ENCODE data around the gene TMC5. TPM values are rescaled to one million over a fixed set of nuclear protein-coding genes. Genes with fewer than 3 reads are reported as not detected.
"Not testable (repeated sequence)": the region's sequence is repeated elsewhere in the genome, so short reads cannot be mapped to it uniquely, and the experiment has no call there.

Gene TMC5
- total RNA-seq, 1 experiment from 2014 or later, result 52.5 TPM

DNA sequence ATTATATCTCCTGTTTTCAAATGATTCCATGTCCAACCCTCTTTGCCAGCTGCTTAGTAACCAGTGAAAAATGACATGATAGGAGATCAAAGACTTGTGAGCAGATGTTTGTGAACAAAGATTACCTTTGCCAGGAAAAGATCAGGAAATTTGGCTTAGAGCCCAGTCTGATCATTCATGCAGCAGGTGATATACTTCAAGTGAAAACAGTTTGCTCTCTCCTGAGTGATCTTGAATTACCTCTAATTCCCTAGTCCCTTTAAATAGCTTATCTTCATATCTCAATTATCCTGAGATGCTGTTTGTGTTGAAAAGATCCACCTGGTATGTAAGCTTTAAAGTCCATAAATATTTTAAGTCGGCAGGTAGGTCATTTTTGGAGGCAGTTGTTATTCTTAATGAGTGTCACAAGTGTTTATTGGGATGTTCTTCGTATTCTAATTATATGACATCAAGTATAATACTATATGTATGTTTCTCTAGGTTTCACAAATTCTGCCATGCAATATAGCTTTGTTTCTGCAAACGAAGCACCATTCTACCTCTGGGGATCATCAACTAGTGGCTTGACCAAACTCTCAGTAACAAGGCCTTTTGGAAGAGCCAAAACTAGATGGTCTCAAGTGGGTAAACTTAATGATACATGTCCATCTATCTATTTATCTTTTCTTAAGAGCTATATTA is 124.6 kb downstream of the TMC5 start:
- Histone ChIP-seq H3K79me2 (ENCODE audit: low read depth) (no peaks in the 10 kb centered on the region), H3K27ac (no peak overlapping the region), H3K27me3 (ENCODE audit: insufficient read depth, low read depth) (no peaks in the 10 kb centered on the region), H3K4me1 (replicated peaks; ENCODE audit: insufficient read depth) (peaks cover 4% of the 10 kb centered on the region), H3K36me3 (ENCODE audit: low read depth) (peaks cover 45% of the 10 kb centered on the region), H3K9me2 (ENCODE audit: insufficient read depth) (no peaks in the 10 kb centered on the region), H3K9me3 (ENCODE audit: insufficient read depth, low read depth) (peaks cover 12% of the 10 kb centered on the region; the same call in 1 of the 2 replicates), H4K20me1 (ENCODE audit: insufficient read depth) (no peaks in the 10 kb centered on the region), H3F3A (ENCODE audit: insufficient read depth, low read depth) (peaks cover 19% of the 10 kb centered on the region; the same call in 1 of the 2 replicates), H3K4me2 (no peak overlapping the region), H3K4me3 (no peak overlapping the region), H2AFZ (no peak overlapping the region)
- intact Hi-C loops (cut with micrococcal nuclease; ENCODE audit: unreplicated experiment), result no loop called here
- TF ChIP-seq, protein P1, sequence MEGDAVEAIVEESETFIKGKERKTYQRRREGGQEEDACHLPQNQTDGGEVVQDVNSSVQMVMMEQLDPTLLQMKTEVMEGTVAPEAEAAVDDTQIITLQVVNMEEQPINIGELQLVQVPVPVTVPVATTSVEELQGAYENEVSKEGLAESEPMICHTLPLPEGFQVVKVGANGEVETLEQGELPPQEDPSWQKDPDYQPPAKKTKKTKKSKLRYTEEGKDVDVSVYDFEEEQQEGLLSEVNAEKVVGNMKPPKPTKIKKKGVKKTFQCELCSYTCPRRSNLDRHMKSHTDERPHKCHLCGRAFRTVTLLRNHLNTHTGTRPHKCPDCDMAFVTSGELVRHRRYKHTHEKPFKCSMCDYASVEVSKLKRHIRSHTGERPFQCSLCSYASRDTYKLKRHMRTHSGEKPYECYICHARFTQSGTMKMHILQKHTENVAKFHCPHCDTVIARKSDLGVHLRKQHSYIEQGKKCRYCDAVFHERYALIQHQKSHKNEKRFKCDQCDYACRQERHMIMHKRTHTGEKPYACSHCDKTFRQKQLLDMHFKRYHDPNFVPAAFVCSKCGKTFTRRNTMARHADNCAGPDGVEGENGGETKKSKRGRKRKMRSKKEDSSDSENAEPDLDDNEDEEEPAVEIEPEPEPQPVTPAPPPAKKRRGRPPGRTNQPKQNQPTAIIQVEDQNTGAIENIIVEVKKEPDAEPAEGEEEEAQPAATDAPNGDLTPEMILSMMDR (conservative IDR thresholded peaks at IDR 0.05), result no peak
- TF ChIP-seq EZH2 (IDR thresholded peaks at IDR 0.05; ENCODE audit: low read depth), result no peak
- ChIA-PET CTCF (interaction anchor here (0.6 kb wide), 1 partner anchor 10 kb away, joined by 8 read pairs; no protein-coding TSS in a partner anchor), POLR2A (ENCODE audit: unreplicated experiment) (interaction anchor here (0.6 kb wide), 1 partner anchor 202 kb away, joined by 3 read pairs; no protein-coding TSS in a partner anchor)
- no peak for DNase-seq
- BruUV-seq (replicated peaks), result no TSS peak

DNA sequence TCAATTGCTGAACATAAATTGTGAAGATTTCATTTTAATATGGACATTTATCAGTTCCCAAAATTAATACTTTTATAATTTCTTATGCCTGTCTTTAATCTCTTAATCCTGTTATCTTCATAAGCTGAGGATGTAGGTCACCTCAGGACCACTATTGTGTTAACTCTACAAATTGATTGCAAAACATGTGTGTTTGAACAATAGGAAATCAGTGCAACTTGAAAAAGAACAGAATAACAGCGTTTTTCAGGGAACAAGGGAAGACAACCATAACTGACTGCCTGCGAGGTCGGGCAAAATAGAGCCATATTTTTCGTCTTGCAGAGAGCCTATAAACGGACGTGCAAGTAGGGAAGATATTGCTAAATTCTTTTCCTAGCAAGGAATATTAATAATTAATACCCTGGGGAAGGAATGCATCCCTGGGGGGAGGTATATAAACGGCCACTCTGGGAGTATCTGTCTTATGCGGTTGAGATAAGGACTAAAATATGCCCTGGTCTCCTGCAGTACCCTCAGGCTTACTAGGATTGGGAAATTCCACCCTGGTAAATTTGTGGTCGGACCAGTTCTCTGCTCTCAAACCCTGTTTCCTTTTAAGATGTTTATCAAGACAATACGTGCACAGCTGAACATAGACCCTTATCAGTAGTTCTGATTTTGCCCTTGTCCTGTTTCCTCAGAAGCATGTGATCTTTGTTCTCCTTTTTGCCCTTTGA is 125.8 kb downstream of the TMC5 start:
- H3K79me2 ChIP-seq (ENCODE audit: low read depth); H2AFZ ChIP-seq; BruUV-seq (replicated peaks); intact Hi-C loops (cut with micrococcal nuclease; ENCODE audit: unreplicated experiment); H3K9me2 ChIP-seq (ENCODE audit: insufficient read depth); H4K20me1 ChIP-seq (ENCODE audit: insufficient read depth); CTCF ChIA-PET; H3K4me1 ChIP-seq (replicated peaks; ENCODE audit: insufficient read depth); H3K4me2 ChIP-seq; H3K27ac ChIP-seq; H3K27me3 ChIP-seq (ENCODE audit: insufficient read depth, low read depth): not testable (repeated sequence)
- POLR2A ChIA-PET (ENCODE audit: unreplicated experiment), result interaction anchor here (0.6 kb wide), 1 partner anchor 203 kb away, joined by 3 read pairs; no protein-coding TSS in a partner anchor
- Histone ChIP-seq H3F3A (ENCODE audit: insufficient read depth, low read depth) (peaks cover 19% of the 10 kb centered on the region; the same call in 1 of the 2 replicates), H3K4me3 (0 out of 2 replicates have a peak overlapping the region, but pooled peaks have one; percentile 9), H3K9me3 (ENCODE audit: insufficient read depth, low read depth) (peaks cover 12% of the 10 kb centered on the region; the same call in 1 of the 2 replicates), H3K36me3 (ENCODE audit: low read depth) (peaks cover 45% of the 10 kb centered on the region)
- peak in 1 of 2 experiments; percentile 55 for DNase-seq

DNA sequence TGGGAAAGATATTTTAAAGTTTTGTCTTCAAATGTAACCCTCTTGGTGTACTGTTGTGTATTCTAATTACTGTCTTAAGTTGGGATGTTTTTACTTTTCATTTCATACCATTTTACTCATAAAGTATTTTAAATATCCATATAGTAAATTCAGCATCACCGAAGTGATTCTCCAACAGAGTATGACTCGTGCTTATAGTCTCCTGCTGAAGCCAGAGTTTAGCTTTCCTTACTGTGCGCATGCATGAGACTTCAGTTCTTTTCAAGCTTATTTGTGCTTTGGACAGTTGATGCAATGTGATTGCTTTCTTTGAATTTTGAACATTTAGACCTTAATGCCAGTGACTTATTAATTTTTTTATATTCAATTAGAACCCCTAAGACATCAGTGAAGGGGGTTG is 130.5 kb downstream of the TMC5 start:
- Histone ChIP-seq H3K9me3 (ENCODE audit: insufficient read depth, low read depth) (peaks cover 8% of the 10 kb centered on the region; the same call in 1 of the 2 replicates), H2AFZ (no peak overlapping the region), H3K27me3 (ENCODE audit: insufficient read depth, low read depth) (no peaks in the 10 kb centered on the region), H3K4me3 (no peak overlapping the region), H3K4me2 (no peak overlapping the region), H3K36me3 (ENCODE audit: low read depth) (peaks cover 22% of the 10 kb centered on the region), H4K20me1 (ENCODE audit: insufficient read depth) (no peaks in the 10 kb centered on the region), H3K79me2 (ENCODE audit: low read depth) (no peaks in the 10 kb centered on the region), H3K9me2 (ENCODE audit: insufficient read depth) (no peaks in the 10 kb centered on the region), H3K27ac (no peak overlapping the region), H3K4me1 (replicated peaks; ENCODE audit: insufficient read depth) (peaks cover 4% of the 10 kb centered on the region; the same call in 1 of the 2 replicates), H3F3A (ENCODE audit: insufficient read depth, low read depth) (peaks cover 8% of the 10 kb centered on the region; the same call in 1 of the 2 replicates)
- intact Hi-C loops (cut with micrococcal nuclease; ENCODE audit: unreplicated experiment), result no loop called here
- TF ChIP-seq, protein P1 (conservative IDR thresholded peaks at IDR 0.05), result no peak
- no TSS peak for BruUV-seq (replicated peaks)
- DNase-seq, result no peak
- ChIA-PET CTCF (no interaction called here), POLR2A (ENCODE audit: unreplicated experiment) (no interaction called here)

Other genes with a start within 250 kb of the TMC5 start
- gene SYT17, start 249.6 kb upstream of the TMC5 start, total RNA-seq (2021), result 36.6 and 45.2 TPM in 2 replicates
- gene CLEC19A, start 132.2 kb upstream of the TMC5 start, total RNA-seq (2021), result 0.38 and 0.41 TPM in 2 replicates
- gene GDE1, start 104.2 kb downstream of the TMC5 start, total RNA-seq (2021), result 131 and 154 TPM in 2 replicates
- gene CCP110, start 106.1 kb downstream of the TMC5 start, total RNA-seq (2021), result 23.4 and 31.9 TPM in 2 replicates
- 11.7 and 12.1 TPM in 2 replicates for gene VPS35L, start 137.8 kb downstream of the TMC5 start, total RNA-seq (2021)